PC-3 (cell line): ENCODE results near the gene FGFR3. TPM values are rescaled to one million over a fixed set of nuclear protein-coding genes. Genes with fewer than 3 reads are reported as not detected.

ENCODE experiments used
- ATAC-seq: fragments of 200-7000 bp; cut with Tn5 transposase; 2 replicates; pipeline ENCODE4 v1.9.1; 2020; ENCODE audit warnings: mild to moderate bottlenecking, moderate library complexity
- Bru-seq: library from RNA; stranded (reverse); fragments of 400-500 nt; gene quantifications from one replicate; lab custom pipeline; 2021; lab: Mats Ljungman, UMichigan
- BruChase-seq, 2 experiments: library from RNA; stranded (reverse); fragments of 400-500 nt; gene quantifications; one replicate each; lab custom pipeline; 2021; lab: Mats Ljungman, UMichigan
- BruUV-seq: library from RNA; stranded (reverse); fragments of 400-500 nt; replicated peaks from 2 replicates; lab custom pipeline; 2021; lab: Mats Ljungman, UMichigan
- CTCF ChIA-PET: fragments of 300-600 bp; sonication (Branson Sonifier 250); formaldehyde crosslinking; loops from one replicate; lab custom pipeline; 2022; ENCODE audit warnings: antibody characterized with exemption; lab: Charles Lee
- POLR2A ChIA-PET: fragments of 300-600 bp; sonication (Branson Sonifier 250); formaldehyde crosslinking; loops from one replicate; lab custom pipeline; 2022; ENCODE audit warnings: antibody characterized with exemption; ENCODE audit not compliant: unreplicated experiment; lab: Charles Lee
- DNase-seq: peaks from one replicate; pipeline ENCODE4 v3.0.0-alpha.2; 2015
- H2AFZ ChIP-seq: fragments of 300-600 bp; sonication (generic); 2 replicates; pipeline ENCODE4 v1.6.0; 2016; ENCODE audit warnings: antibody characterized with exemption, low read length
- H3F3A ChIP-seq: fragments of 300-600 bp; sonication (generic); one replicate; pipeline ENCODE4 v1.6.0; 2017; ENCODE audit warnings: antibody characterized with exemption, low read length, control low read depth, mild to moderate bottlenecking; ENCODE audit not compliant: unreplicated experiment
- H3K27ac ChIP-seq: fragments of 300-600 bp; sonication (generic); 2 replicates; pipeline ENCODE4 v1.5.1; 2016; ENCODE audit warnings: mild to moderate bottlenecking, low read length
- H3K27me3 ChIP-seq: fragments of 300-600 bp; sonication (generic); 2 replicates; pipeline ENCODE4 v1.6.1; 2016; ENCODE audit warnings: low read length, mixed read lengths
- H3K36me3 ChIP-seq: fragments of 300-600 bp; sonication (generic); 2 replicates; pipeline ENCODE4 v1.6.1; 2016; ENCODE audit warnings: low read depth, mixed run types, low read length, mixed read lengths
- H3K4me1 ChIP-seq: fragments of 300-600 bp; sonication (generic); 2 replicates; pipeline ENCODE4 v1.5.1; 2016; ENCODE audit warnings: low read length; ENCODE audit not compliant: insufficient read depth
- H3K4me2 ChIP-seq: fragments of 300-600 bp; sonication (generic); 2 replicates; pipeline ENCODE4 v1.6.0; 2016; ENCODE audit warnings: low read length
- H3K4me3 ChIP-seq: fragments of 300-600 bp; sonication (generic); 2 replicates; pipeline ENCODE4 v1.5.1; 2016; ENCODE audit warnings: mild to moderate bottlenecking, low read length, mixed read lengths
- H3K79me2 ChIP-seq: fragments of 300-600 bp; sonication (generic); 2 replicates; pipeline ENCODE4 v1.6.1; 2017; ENCODE audit warnings: low read length, mixed read lengths
- H3K9ac ChIP-seq: fragments of 300-600 bp; sonication (generic); 2 replicates; pipeline ENCODE4 v1.6.0; 2016; ENCODE audit warnings: mild to moderate bottlenecking, low read length
- H3K9me2 ChIP-seq: fragments of 300-600 bp; sonication (generic); replicated peaks from 2 replicates; pipeline ENCODE4 v1.6.1; 2016; ENCODE audit warnings: mixed run types, low read length, mixed read lengths
- H3K9me3 ChIP-seq: fragments of 300-600 bp; sonication (generic); 2 replicates; pipeline ENCODE4 v1.6.1; 2016; ENCODE audit warnings: low read length, mixed read lengths
- H4K20me1 ChIP-seq: fragments of 300-600 bp; sonication (generic); 2 replicates; pipeline ENCODE4 v1.6.1; 2016; ENCODE audit warnings: low read length, mixed read lengths
- CTCF ChIP-seq: fragments of 300-600 bp; sonication (generic); conservative IDR thresholded peaks from 2 replicates; pipeline ENCODE4 v1.5.1; 2017; ENCODE audit warnings: antibody characterized with exemption, low read depth, mild to moderate bottlenecking, low read length
- EZH2 ChIP-seq: fragments of 300-600 bp; sonication (generic); IDR thresholded peaks from one replicate; pipeline ENCODE4 v1.6.1; 2017; ENCODE audit warnings: antibody characterized with exemption, mild to moderate bottlenecking, low read length; ENCODE audit not compliant: unreplicated experiment
- EZH2phosphoT487 ChIP-seq: fragments of 300-600 bp; sonication (generic); IDR thresholded peaks from 2 replicates; pipeline ENCODE4 v1.6.1; 2018; ENCODE audit warnings: mild to moderate bottlenecking, antibody characterized with exemption, low read length, borderline replicate concordance
- intact Hi-C: fragments of 100-400 bp; cut with micrococcal nuclease; formaldehyde crosslinking; loops from 2 replicates; pipeline ENCODE4 v1.9.0; 2023
- long read RNA-seq: library from polyadenylated mRNA; unstranded; transcript quantifications from one replicate; pipeline ENCODE4 v2.0.0, GENCODE V29; 2021; ENCODE audit not compliant: unreplicated experiment
- total RNA-seq: library from RNA; depleted of rRNA; stranded (reverse); fragments of >200 nt; gene quantifications from 2 replicates; pipeline ENCODE4 v1.2.3, GENCODE V29; 2014; rRNA removed

The FGFR3 gene
- 0.11 and 0.86 TPM in 2 replicates for total RNA-seq
- percentile 5 among the genes with signal in this experiment for Bru-seq, nascent RNA
- percentile 5 among the genes with signal in this experiment for BruChase-seq, experiment 1, labeled RNA remaining after a 6-hour chase
- not detected for BruChase-seq, experiment 2, labeled RNA remaining after a 2-hour chase
- long read RNA-seq, partial matches to known transcripts = 0 of 12 reads
- long read RNA-seq, other reads (novel, unspliced or antisense) = 12 of 12 reads

DNA sequence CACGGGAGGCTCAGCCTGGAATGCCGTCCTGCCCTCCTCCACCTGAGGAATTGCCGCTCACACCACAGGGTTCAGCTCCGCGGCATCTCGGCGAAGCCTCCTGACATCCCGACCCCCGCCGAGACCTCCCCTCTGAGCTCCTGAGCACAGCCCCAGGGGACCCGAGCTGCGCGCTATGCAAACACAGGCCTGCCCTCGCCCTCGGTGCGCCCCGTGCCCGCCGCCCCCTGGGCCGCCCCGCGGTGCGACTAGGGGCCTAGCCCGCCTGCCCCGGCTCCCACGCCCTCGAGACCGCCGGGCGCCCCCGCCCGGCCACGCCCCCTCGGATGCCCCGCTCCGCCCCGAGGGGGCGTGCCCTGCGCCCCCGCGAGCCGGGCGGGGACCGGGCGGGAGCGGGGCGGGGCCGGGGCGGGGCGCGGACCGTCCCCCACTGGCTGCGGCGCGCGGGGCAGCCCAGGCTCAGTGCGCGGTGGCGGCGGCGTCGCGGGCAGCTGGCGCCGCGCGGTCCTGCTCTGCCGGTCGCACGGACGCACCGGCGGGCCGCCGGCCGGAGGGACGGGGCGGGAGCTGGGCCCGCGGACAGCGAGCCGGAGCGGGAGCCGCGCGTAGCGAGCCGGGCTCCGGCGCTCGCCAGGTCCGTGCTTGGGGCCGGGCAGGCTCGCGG lies at the start of gene FGFR3:
Gene FGFR3 (plus strand): TSS at position 462 of the 664 bp plus-strand sequence. CDS start 642 bp downstream, outside the sequence.
- Histone ChIP-seq H3F3A (no peaks in the 10 kb centered on the region), H3K27me3 (peaks cover 22% of the 10 kb centered on the region), H3K79me2 (no peaks in the 10 kb centered on the region), H3K27ac (no peak within 1 kb of the TSS), H3K4me3 (no peak within 1 kb of the TSS), H4K20me1 (no peaks in the 10 kb centered on the region), H3K9me2 (no peaks in the 10 kb centered on the region), H3K36me3 (no peaks in the 10 kb centered on the region), H3K4me2 (peak within 1 kb of the TSS; percentile 31), H3K9ac (no peak within 1 kb of the TSS), H3K9me3 (no peaks in the 10 kb centered on the region), H2AFZ (no peak within 1 kb of the TSS), H3K4me1 (no peaks in the 10 kb centered on the region)
- peak; percentile 3 for DNase-seq
- ChIA-PET POLR2A (no interaction called here), CTCF (no interaction called here)
- no TSS peak for BruUV-seq
- intact Hi-C loops = no loop called here
- TF ChIP-seq EZH2phosphoT487 = no peak
- TF ChIP-seq EZH2 = no peak
- no peak for TF ChIP-seq CTCF
- ATAC-seq = peak; percentile 61

- no peak for ATAC-seq
- no peak overlapping the region for H3K4me3 ChIP-seq
- intact Hi-C loops = no loop called here
- POLR2A ChIA-PET = no interaction called here
- TF ChIP-seq EZH2phosphoT487 = no peak
- TF ChIP-seq EZH2 = no peak
- TF ChIP-seq CTCF = no peak
- no peaks in the 10 kb centered on the region for H3K9me2 ChIP-seq
- no peaks in the 10 kb centered on the region for H4K20me1 ChIP-seq
- no peak for DNase-seq
- no peaks in the 10 kb centered on the region for H3K79me2 ChIP-seq
- no peaks in the 10 kb centered on the region for H3K27me3 ChIP-seq
- H3K36me3 ChIP-seq = peaks cover 7% of the 10 kb centered on the region
- H3K9ac ChIP-seq = no peak overlapping the region
- H3F3A ChIP-seq = no peaks in the 10 kb centered on the region
- H3K4me2 ChIP-seq = no peak overlapping the region
- H2AFZ ChIP-seq = no peak overlapping the region
- H3K27ac ChIP-seq = no peak overlapping the region
- no TSS peak for BruUV-seq
- CTCF ChIA-PET = no interaction called here
- no peaks in the 10 kb centered on the region for H3K4me1 ChIP-seq
- H3K9me3 ChIP-seq = no peaks in the 10 kb centered on the region
These were observed 49.5 kb upstream of the FGFR3 start for GRCh38 chr4:1743551-1743950.

- Histone ChIP-seq H4K20me1 (no peaks in the 10 kb centered on the region), H3K27ac (no peak overlapping the region), H3K4me2 (no peak overlapping the region), H3K27me3 (no peaks in the 10 kb centered on the region), H3K79me2 (no peaks in the 10 kb centered on the region), H3F3A (no peaks in the 10 kb centered on the region), H3K9me3 (no peaks in the 10 kb centered on the region), H3K4me1 (no peaks in the 10 kb centered on the region), H3K36me3 (peaks cover 4% of the 10 kb centered on the region), H2AFZ (no peak overlapping the region), H3K9me2 (no peaks in the 10 kb centered on the region), H3K4me3 (no peak overlapping the region), H3K9ac (no peak overlapping the region)
- no peak for DNase-seq
- intact Hi-C loops = no loop called here
- no TSS peak for BruUV-seq
- CTCF ChIA-PET = no interaction called here
- ATAC-seq = no peak
- POLR2A ChIA-PET = no interaction called here
- TF ChIP-seq CTCF = no peak
- no peak for TF ChIP-seq EZH2phosphoT487
- TF ChIP-seq EZH2 = no peak
These were observed 49.1 kb upstream of the FGFR3 start for GRCh38 chr4:1743975-1744374.
